GM23338 (cell line): ENCODE data around the gene GRAMD1B. TPM values are rescaled to one million over a fixed set of nuclear protein-coding genes. Genes with fewer than 3 reads are reported as not detected.

Experiments
- ATAC-seq: fragments of 200-7000 bp; cut with Tn5 transposase; 3 replicates; pipeline ENCODE4 v1.9.1; 2020
- DNase-seq: peaks from one replicate; pipeline ENCODE4 v3.0.0-alpha.2; 2015; ENCODE audit warnings: low spot score
- H2AFZ ChIP-seq: fragments of 200-600 bp; sonication (generic); 2 replicates; pipeline ENCODE4 v1.8.0; 2016; ENCODE audit warnings: antibody characterized with exemption, mild to moderate bottlenecking, moderate library complexity
- H3F3A ChIP-seq: fragments of 200-600 bp; sonication (generic); replicated peaks from 2 replicates; pipeline ENCODE4 v1.8.0; 2017; ENCODE audit warnings: antibody characterized with exemption, mixed run types, low read depth
- H3K27ac ChIP-seq: fragments of 200-600 bp; sonication (generic); 2 replicates; pipeline ENCODE4 v1.6.1; 2016; ENCODE audit warnings: low read depth
- H3K27me3 ChIP-seq: fragments of 200-600 bp; sonication (generic); 2 replicates; pipeline ENCODE4 v1.8.0; 2016; ENCODE audit warnings: mild to moderate bottlenecking, mixed run types, moderate library complexity; ENCODE audit not compliant: insufficient read depth
- H3K36me3 ChIP-seq: fragments of 200-600 bp; sonication (generic); 2 replicates; pipeline ENCODE4 v1.8.0; 2016; ENCODE audit warnings: mild to moderate bottlenecking; ENCODE audit not compliant: insufficient read depth
- H3K4me1 ChIP-seq: fragments of 200-600 bp; sonication (generic); 2 replicates; pipeline ENCODE4 v1.8.0; 2016; ENCODE audit warnings: mild to moderate bottlenecking, moderate library complexity; ENCODE audit not compliant: insufficient read depth
- H3K4me2 ChIP-seq: fragments of 200-600 bp; sonication (generic); 2 replicates; pipeline ENCODE4 v1.7.1; 2017; ENCODE audit warnings: mixed run types
- H3K4me3 ChIP-seq: fragments of 200-600 bp; sonication (generic); 2 replicates; pipeline ENCODE4 v1.6.1; 2016; ENCODE audit warnings: mixed run types
- H3K79me2 ChIP-seq: fragments of 200-600 bp; sonication (generic); replicated peaks from 2 replicates; pipeline ENCODE4 v1.8.0; 2017; ENCODE audit warnings: mild to moderate bottlenecking; ENCODE audit not compliant: insufficient read depth
- H3K9me2 ChIP-seq: fragments of 200-600 bp; sonication (generic); 2 replicates; pipeline ENCODE4 v1.8.0; 2017; ENCODE audit not compliant: insufficient read depth
- H4K20me1 ChIP-seq: fragments of 200-600 bp; sonication (generic); replicated peaks from 2 replicates; pipeline ENCODE4 v1.8.0; 2017; ENCODE audit warnings: mild to moderate bottlenecking; ENCODE audit not compliant: insufficient read depth
- H3K27ac Mint-ChIP-seq: 2 replicates; pipeline ENCODE4 v1.8.0; 2020; ENCODE audit warnings: inconsistent platforms, mild to moderate bottlenecking, moderate library complexity, mixed read lengths
- H3K27me3 Mint-ChIP-seq: 3 replicates; pipeline ENCODE4 v1.8.0; 2022; ENCODE audit warnings: low read depth, mild to moderate bottlenecking, moderate library complexity, mixed read lengths, inconsistent platforms; ENCODE audit not compliant: insufficient read depth, poor library complexity
- H3K36me3 Mint-ChIP-seq: 3 replicates; pipeline ENCODE4 v1.8.0; 2021; ENCODE audit warnings: low read depth, mild to moderate bottlenecking, inconsistent platforms, moderate library complexity, mixed read lengths
- H3K4me1 Mint-ChIP-seq: 3 replicates; pipeline ENCODE4 v1.8.0; 2020; ENCODE audit warnings: mild to moderate bottlenecking, inconsistent platforms, mixed read lengths
- H3K4me3 Mint-ChIP-seq: 3 replicates; pipeline ENCODE4 v1.8.0; 2021; ENCODE audit warnings: moderate library complexity, mild to moderate bottlenecking, inconsistent platforms, mixed read lengths
- H3K9me3 Mint-ChIP-seq: 3 replicates; pipeline ENCODE4 v1.8.0; 2020; ENCODE audit warnings: moderate library complexity, mild to moderate bottlenecking, inconsistent platforms, mixed read lengths
- EZH2phosphoT487 ChIP-seq: fragments of 200-600 bp; sonication (generic); IDR thresholded peaks from one replicate; pipeline ENCODE4 v1.8.1; 2018; ENCODE audit warnings: antibody characterized with exemption; ENCODE audit not compliant: unreplicated experiment
- JUNB ChIP-seq: IDR thresholded peaks from one replicate; pipeline ENCODE4 v1.6.1; 2016; ENCODE audit warnings: antibody characterized with exemption; ENCODE audit not compliant: unreplicated experiment
- POLR2AphosphoS5 ChIP-seq: IDR thresholded peaks from 2 replicates; pipeline ENCODE4 v1.6.1; 2016; ENCODE audit warnings: antibody characterized with exemption, low read depth
- STAT1 ChIP-seq: IDR thresholded peaks from one replicate; pipeline ENCODE4 v1.6.1; 2016; ENCODE audit warnings: antibody characterized with exemption; ENCODE audit not compliant: unreplicated experiment
- ZNF331 ChIP-seq: fragments of 250-450 bp; sonication (Bioruptor Pico); IDR thresholded peaks from 2 replicates; pipeline ENCODE4 v1.5.0; 2020; ENCODE audit warnings: low read depth, mild to moderate bottlenecking, moderate library complexity
- ZNF462 ChIP-seq: fragments of 250-450 bp; sonication (Bioruptor Pico); IDR thresholded peaks from 2 replicates; pipeline ENCODE4 v1.5.0; 2020; ENCODE audit warnings: mild to moderate bottlenecking, moderate library complexity
- polyA plus RNA-seq: library from polyadenylated mRNA; unstranded; fragments of >200 nt; fragmentation: Nextera tagmentation; extraction: Ambion mirVana; gene quantifications from 2 replicates; pipeline ENCODE4 v1.2.1, GENCODE V29; 2016
- total RNA-seq: library from RNA; depleted of rRNA; stranded (reverse); fragments of >200 nt; shearing (Covaris generic); gene quantifications from 2 replicates; pipeline ENCODE4 v1.2.3, GENCODE V29; 2014

The GRAMD1B gene
- total and polyA plus RNA-seq, 2 experiments from 2014 or later: 3.7 to 24.3 TPM

GRCh38 chr11:123578778-123579481 is 148.9 kb downstream of the GRAMD1B start (continued):
- no peak for TF ChIP-seq ZNF462 (CRISPR knock-in tag)

GRCh38 chr11:123579482-123579812 is 149.4 kb downstream of the GRAMD1B start:
- Histone ChIP-seq H3K4me3 (no peak overlapping the region), H3K79me2 (no peaks in the 10 kb centered on the region; the same call in 1 of the 2 replicates), H3K27me3 (no peaks in the 10 kb centered on the region), H2AFZ (no peak overlapping the region), H3K4me2 (no peak overlapping the region), H3K27ac (no peak overlapping the region), H3K4me1 (peaks cover 10% of the 10 kb centered on the region), H4K20me1 (no peaks in the 10 kb centered on the region), H3F3A (no peaks in the 10 kb centered on the region; the same call in 1 of the 2 replicates), H3K9me2 (0 out of 2 replicates have a peak, but pooled peaks cover 5% of the 10 kb centered on the region), H3K36me3 (no peaks in the 10 kb centered on the region)
- Mint-ChIP-seq H3K27ac (no peak overlapping the region), H3K27me3 (peaks cover 12% of the 10 kb centered on the region), H3K4me1 (peaks cover 34% of the 10 kb centered on the region), H3K9me3 (peaks cover 3% of the 10 kb centered on the region; the same call in 1 of the 3 replicates), H3K36me3 (peaks cover 5% of the 10 kb centered on the region; the same call in 1 of the 3 replicates), H3K4me3 (no peak overlapping the region)
- DNase-seq (no peak), ATAC-seq (no peak)
- TF ChIP-seq POLR2AphosphoS5 (no peak), EZH2phosphoT487 (no peak), STAT1 (no peak), ZNF331 (CRISPR knock-in tag) (no peak), JUNB (no peak)
